BJ (cell line): ENCODE measurements around the gene MTA2. TPM values are rescaled to one million over a fixed set of nuclear protein-coding genes. Genes with fewer than 3 reads are reported as not detected.

Experiments used
- polyA plus RNA-seq: library from polyadenylated mRNA; depleted of rRNA; stranded (reverse); fragments of >200 nt; gene quantifications from 2 replicates; pipeline ENCODE4 v1.2.3, GENCODE V29; 2011; rRNA removed
- small RNA-seq: library from RNA; depleted of rRNA; stranded (forward); fragments of <200 nt; gene quantifications from one replicate; pipeline ENCODE3, GENCODE V24; 2012; ENCODE audit warnings: low replicate concordance, low read depth; ENCODE audit not compliant: insufficient read length

MTA2 gene
- polyA plus RNA-seq, 1 experiment: 16.4 TPM

Small RNA genes within 50 kb of the gene (small RNA-seq; reads per million reads assigned to genes)
- gene AP001458.1: not detected
- not detected for gene EEF1G
- not detected for gene MIR6747

Other genes with a start within 250 kb of the MTA2 start
- not detected in 2 replicates for gene SCGB1A1, start 182.8 kb downstream of the MTA2 start, polyA plus RNA-seq
- 145 and 185 TPM in 2 replicates for gene AHNAK, start 55.1 kb downstream of the MTA2 start, polyA plus RNA-seq
- gene EEF1G, start 28.0 kb downstream of the MTA2 start, polyA plus RNA-seq: 2,358 and 2,459 TPM in 2 replicates
- gene TUT1, start 10.3 kb downstream of the MTA2 start, polyA plus RNA-seq: 6.4 and 9.9 TPM in 2 replicates
- 18.9 and 26.5 TPM in 2 replicates for gene EML3, start 10.9 kb upstream of the MTA2 start, polyA plus RNA-seq
- 2.1 and 2.2 TPM in 2 replicates for gene ROM1, start 11.4 kb upstream of the MTA2 start, polyA plus RNA-seq
- 24.5 and 42.4 TPM in 2 replicates for gene B3GAT3, start 20.1 kb upstream of the MTA2 start, polyA plus RNA-seq
- gene GANAB, start 44.7 kb upstream of the MTA2 start, polyA plus RNA-seq: 388 and 463 TPM in 2 replicates
- 6.7 and 17.3 TPM in 2 replicates for gene INTS5, start 51.4 kb upstream of the MTA2 start, polyA plus RNA-seq
- 43.0 and 45.2 TPM in 2 replicates for gene C11orf98, start 63.3 kb upstream of the MTA2 start, polyA plus RNA-seq
- 5.1 and 6.6 TPM in 2 replicates for gene CSKMT, start 63.4 kb upstream of the MTA2 start, polyA plus RNA-seq
- 6.9 TPM in 2 replicates for gene UQCC3, start 69.8 kb upstream of the MTA2 start, polyA plus RNA-seq
- 4.0 and 4.1 TPM in 2 replicates for gene LBHD1, start 70.4 kb upstream of the MTA2 start, polyA plus RNA-seq
- gene UBXN1, start 77.2 kb upstream of the MTA2 start, polyA plus RNA-seq: 83.7 and 86.0 TPM in 2 replicates
- gene LRRN4CL, start 87.7 kb upstream of the MTA2 start, polyA plus RNA-seq: 2.6 and 2.9 TPM in 2 replicates
- gene BSCL2, start 105.6 kb upstream of the MTA2 start, polyA plus RNA-seq: 70.8 and 94.1 TPM in 2 replicates
- gene GNG3, start 105.8 kb upstream of the MTA2 start, polyA plus RNA-seq: not detected in 2 replicates
- gene HNRNPUL2, start 125.6 kb upstream of the MTA2 start, polyA plus RNA-seq: 10.0 and 17.3 TPM in 2 replicates
- gene TTC9C, start 126.6 kb upstream of the MTA2 start, polyA plus RNA-seq: 31.7 and 32.6 TPM in 2 replicates
- gene ZBTB3, start 152.3 kb upstream of the MTA2 start, polyA plus RNA-seq: 3.5 and 3.8 TPM in 2 replicates
- 151 and 208 TPM in 2 replicates for gene POLR2G, start 159.7 kb upstream of the MTA2 start, polyA plus RNA-seq
- gene TAF6L, start 169.5 kb upstream of the MTA2 start, polyA plus RNA-seq: 9.1 and 17.0 TPM in 2 replicates
- gene TMEM179B, start 185.5 kb upstream of the MTA2 start, polyA plus RNA-seq: 76.2 and 97.1 TPM in 2 replicates
- gene TMEM223, start 190.1 kb upstream of the MTA2 start, polyA plus RNA-seq: 13.6 and 15.7 TPM in 2 replicates
- gene NXF1, start 203.6 kb upstream of the MTA2 start, polyA plus RNA-seq: 37.8 and 51.0 TPM in 2 replicates
- 61.5 and 76.6 TPM in 2 replicates for gene STX5, start 230.2 kb upstream of the MTA2 start, polyA plus RNA-seq
- not detected in 2 replicates for gene TEX54, start 231.0 kb upstream of the MTA2 start, polyA plus RNA-seq
- 24.4 and 37.9 TPM in 2 replicates for gene WDR74, start 237.7 kb upstream of the MTA2 start, polyA plus RNA-seq